ENCODE results near the gene HOXC10. TPM values are rescaled to one million over a fixed set of nuclear protein-coding genes. Genes with fewer than 3 reads are reported as not detected.
A peak's percentile ranks its signal among the peaks of the same experiment; 100 is the strongest.

HOXC10 gene
- total RNA-seq, 1 donor from 2014 or later = not detected

- Mint-ChIP-seq H3K27me3 (ENCODE audit: unreplicated experiment) (peaks cover 99% of the 10 kb centered on the region), H3K36me3 (ENCODE audit: unreplicated experiment) (peaks cover 2% of the 10 kb centered on the region), H3K4me1 (ENCODE audit: unreplicated experiment) (peaks cover 29% of the 10 kb centered on the region), H3K9me3 (ENCODE audit: unreplicated experiment) (no peaks in the 10 kb centered on the region), H3K4me3 (ENCODE audit: unreplicated experiment) (no peak overlapping the region), H3K27ac (ENCODE audit: unreplicated experiment) (no peak overlapping the region)
- DNase-seq (ENCODE audit: extremely low spot score, unreplicated experiment) = no peak
- no peak for TF ChIP-seq CTCF (IDR thresholded peaks at IDR 0.05)
Measured at GRCh38 chr12:53991077-53991460, 6.1 kb downstream of the HOXC10 start.

GRCh38 chr12:53992377-53992889, 7.5 kb downstream of the HOXC10 start:
- Mint-ChIP-seq H3K9me3 (ENCODE audit: unreplicated experiment) (no peaks in the 10 kb centered on the region), H3K4me3 (ENCODE audit: unreplicated experiment) (no peak overlapping the region), H3K4me1 (ENCODE audit: unreplicated experiment) (peaks cover 26% of the 10 kb centered on the region), H3K36me3 (ENCODE audit: unreplicated experiment) (peaks cover 2% of the 10 kb centered on the region), H3K27me3 (ENCODE audit: unreplicated experiment) (peaks cover 99% of the 10 kb centered on the region), H3K27ac (ENCODE audit: unreplicated experiment) (no peak overlapping the region)
- TF ChIP-seq CTCF (IDR thresholded peaks at IDR 0.05) = no peak
- no peak for DNase-seq (ENCODE audit: extremely low spot score, unreplicated experiment)

GRCh38 chr12:53993162-53994008, 8.4 kb downstream of the HOXC10 start:
- H3K4me1 Mint-ChIP-seq (ENCODE audit: unreplicated experiment) = peaks cover 29% of the 10 kb centered on the region
- no peak for TF ChIP-seq CTCF (IDR thresholded peaks at IDR 0.05)
- no peak overlapping the region for H3K4me3 Mint-ChIP-seq (ENCODE audit: unreplicated experiment)
- H3K36me3 Mint-ChIP-seq (ENCODE audit: unreplicated experiment) = peaks cover 2% of the 10 kb centered on the region
- H3K9me3 Mint-ChIP-seq (ENCODE audit: unreplicated experiment) = no peaks in the 10 kb centered on the region
- no peak for DNase-seq (ENCODE audit: extremely low spot score, unreplicated experiment)
- peaks cover 99% of the 10 kb centered on the region for H3K27me3 Mint-ChIP-seq (ENCODE audit: unreplicated experiment)
- H3K27ac Mint-ChIP-seq (ENCODE audit: unreplicated experiment) = no peak overlapping the region

GRCh38 chr12:53994009-53994263, 9.0 kb downstream of the HOXC10 start:
- DNase-seq (ENCODE audit: extremely low spot score, unreplicated experiment) = no peak
- H3K36me3 Mint-ChIP-seq (ENCODE audit: unreplicated experiment) = peaks cover 2% of the 10 kb centered on the region
- H3K4me1 Mint-ChIP-seq (ENCODE audit: unreplicated experiment) = peaks cover 29% of the 10 kb centered on the region
- H3K4me3 Mint-ChIP-seq (ENCODE audit: unreplicated experiment) = peak overlapping the region; percentile 42
- no peaks in the 10 kb centered on the region for H3K9me3 Mint-ChIP-seq (ENCODE audit: unreplicated experiment)
- no peak for TF ChIP-seq CTCF (IDR thresholded peaks at IDR 0.05)
- H3K27me3 Mint-ChIP-seq (ENCODE audit: unreplicated experiment) = peaks cover 99% of the 10 kb centered on the region
- no peak overlapping the region for H3K27ac Mint-ChIP-seq (ENCODE audit: unreplicated experiment)

GRCh38 chr12:53994264-53995001, 9.5 kb downstream of the HOXC10 start:
- DNase-seq (ENCODE audit: extremely low spot score, unreplicated experiment) = no peak
- peaks cover 96% of the 10 kb centered on the region for H3K27me3 Mint-ChIP-seq (ENCODE audit: unreplicated experiment)
- TF ChIP-seq CTCF (IDR thresholded peaks at IDR 0.05) = no peak

More at GRCh38 chr12:53994264-53995001, 9.5 kb downstream of the HOXC10 start:
- H3K9me3 Mint-ChIP-seq (ENCODE audit: unreplicated experiment) = no peaks in the 10 kb centered on the region
- H3K4me1 Mint-ChIP-seq (ENCODE audit: unreplicated experiment) = peaks cover 25% of the 10 kb centered on the region
- H3K27ac Mint-ChIP-seq (ENCODE audit: unreplicated experiment) = no peak overlapping the region
- H3K4me3 Mint-ChIP-seq (ENCODE audit: unreplicated experiment) = peak overlapping the region; percentile 73
- peaks cover 2% of the 10 kb centered on the region for H3K36me3 Mint-ChIP-seq (ENCODE audit: unreplicated experiment)

All from osteocyte (in vitro differentiated cells).